K562 (cell line): Measurements from ENCODE around the gene ANKS1A. TPM values are rescaled to one million over a fixed set of nuclear protein-coding genes. Genes with fewer than 3 reads are reported as not detected.

Experiments used
- BMI1 ChIP-seq: fragments of 150-350 bp; IDR thresholded peaks from 2 replicates; pipeline ENCODE4 v1.6.1; 2014; ENCODE audit warnings: low read length
- HDAC8 ChIP-seq: fragments of 450-650 bp; IDR thresholded peaks from 2 replicates; pipeline ENCODE4 v1.6.1; 2016; ENCODE audit warnings: mild to moderate bottlenecking, missing genetic modification characterization, moderate library complexity, missing compliant biosample characterization
- MTA1 ChIP-seq: fragments of 450-650 bp; IDR thresholded peaks from 2 replicates; pipeline ENCODE4 v1.6.1; 2017; ENCODE audit warnings: borderline replicate concordance
- PCBP1 ChIP-seq: fragments of 200-400 bp; formaldehyde crosslinking; IDR thresholded peaks from 2 replicates; pipeline ENCODE4 v1.6.1; 2018; ENCODE audit warnings: mild to moderate bottlenecking, low read depth, low read length; ENCODE audit not compliant: poor library complexity, severe bottlenecking
- RBM17 ChIP-seq: fragments of 200-400 bp; formaldehyde crosslinking; IDR thresholded peaks from 2 replicates; pipeline ENCODE4 v1.6.1; 2017; ENCODE audit warnings: low read depth, mild to moderate bottlenecking, low read length, borderline replicate concordance
- SRSF9 ChIP-seq: fragments of 200-400 bp; formaldehyde crosslinking; IDR thresholded peaks from 2 replicates; pipeline ENCODE4 v1.6.1; 2017; ENCODE audit warnings: low read depth, low read length, borderline replicate concordance
- U2AF1 ChIP-seq: fragments of 200-400 bp; formaldehyde crosslinking; optimal IDR thresholded peaks from 2 replicates; pipeline ENCODE3; 2017; ENCODE audit warnings: mild to moderate bottlenecking, low read depth, low read length, moderate library complexity
- ZNF57 ChIP-seq: fragments of 450-650 bp; formaldehyde crosslinking; IDR thresholded peaks from 2 replicates; pipeline ENCODE4 v1.4.0; 2020; ENCODE audit warnings: mild to moderate bottlenecking, moderate library complexity
- ZNF707 ChIP-seq: fragments of 250-450 bp; sonication (Bioruptor Pico); conservative IDR thresholded peaks from 2 replicates; pipeline ENCODE4 v1.8.0; 2022; ENCODE audit warnings: inconsistent platforms, mild to moderate bottlenecking, moderate library complexity
- polyA plus RNA-seq, 8 experiments: library from polyadenylated mRNA; depleted of rRNA in 4 of 8; stranded (reverse) in 5 of 8; unstranded in 3 of 8; fragments of >200 nt; fragmentation: Nextera tagmentation in 2 of 8; fragmentation: Illumina TruSeq in 1 of 8; extraction: Ambion mirVana in 2 of 8; extraction: Trizol in 1 of 8; gene quantifications; 2 replicates each; pipeline versions ENCODE4 v1.2.1 to v1.2.3, GENCODE V29; 2011 to 2014; ENCODE audit warnings: inconsistent platforms in 1 of 8, missing spikeins in 1 of 8
- total RNA-seq, 7 experiments: library from RNA; depleted of rRNA in 6 of 7; stranded (reverse); fragments of >200 nt in 6 of 7; fragmentation: Illumina TruSeq in 2 of 7; extraction: Trizol in 2 of 7; gene quantifications; 2 replicates each; pipeline versions ENCODE4 v1.2.1 to v1.2.3, GENCODE V29; 2011 to 2021; ENCODE audit warnings: low replicate concordance in 1 of 7
- TF ChIP-seq, protein P1 (sequence below): sonication (generic); formaldehyde crosslinking; IDR thresholded peaks from 2 replicates; pipeline ENCODE4 v1.8.0; 2023; ENCODE audit warnings: mild to moderate bottlenecking, missing genetic modification reagents
- TF ChIP-seq, protein P2 (sequence below): sonication (generic); IDR thresholded peaks from 2 replicates; pipeline ENCODE4 v1.6.1; 2016
- TF ChIP-seq, protein P3 (sequence below): sonication (generic); formaldehyde crosslinking; IDR thresholded peaks from 2 replicates; pipeline ENCODE4 v1.8.1; 2023; ENCODE audit warnings: missing genetic modification reagents, mild to moderate bottlenecking, borderline replicate concordance
- TF ChIP-seq, protein P4 (sequence below): fragments of 450-650 bp; formaldehyde crosslinking; conservative IDR thresholded peaks from 2 replicates; pipeline ENCODE4 v1.4.0; 2022; ENCODE audit warnings: mild to moderate bottlenecking, missing genetic modification characterization

ANKS1A gene
- total and polyA plus RNA-seq, 9 of the 15 experiments (the other 6 are each of a cell fraction or from before 2014, with no cell fraction given) = 1.1 to 13.8 (median 5.3) TPM

DNA sequence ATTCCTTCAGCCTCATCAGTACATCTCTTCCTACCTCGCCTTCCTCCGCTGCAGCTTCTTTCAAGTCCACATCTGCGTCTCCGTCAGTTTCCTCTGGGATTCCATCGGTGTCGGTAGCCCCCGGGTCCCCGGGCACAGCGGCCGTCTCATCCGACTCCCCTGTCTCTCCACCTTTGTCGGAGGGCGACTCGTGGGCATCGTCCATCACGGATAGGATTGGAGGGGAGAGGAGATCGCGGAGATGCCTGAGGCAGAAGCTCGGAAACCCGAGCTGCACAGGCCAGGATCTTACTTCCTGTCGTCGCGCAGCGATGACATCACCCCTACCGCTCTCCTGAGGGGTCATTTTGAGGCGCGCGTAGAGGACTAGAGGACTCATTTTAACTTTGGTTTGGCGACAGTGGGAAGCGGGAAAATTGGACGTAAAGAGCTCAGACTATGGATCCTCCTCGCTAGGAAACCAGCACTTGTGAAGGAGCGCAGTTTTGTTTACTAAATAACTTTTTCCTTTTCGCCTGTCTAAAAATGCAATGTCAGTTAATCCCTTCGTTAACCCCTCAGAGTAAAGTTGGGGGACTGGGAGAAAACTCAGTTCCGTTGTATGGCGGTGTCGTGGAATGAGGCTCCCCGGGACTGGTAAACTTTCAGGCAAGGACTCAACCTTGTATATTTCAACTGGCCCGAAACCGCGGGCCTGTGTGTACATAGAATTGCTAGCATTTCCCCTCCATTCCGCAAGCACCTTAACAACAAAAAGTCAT lies 1.1 kb upstream of the ANKS1A start, which contains the start of gene TAF11 (continued):
- peak; percentile 99 for TF ChIP-seq MTA1
- TF ChIP-seq PCBP1 = no peak
- TF ChIP-seq, protein P1, sequence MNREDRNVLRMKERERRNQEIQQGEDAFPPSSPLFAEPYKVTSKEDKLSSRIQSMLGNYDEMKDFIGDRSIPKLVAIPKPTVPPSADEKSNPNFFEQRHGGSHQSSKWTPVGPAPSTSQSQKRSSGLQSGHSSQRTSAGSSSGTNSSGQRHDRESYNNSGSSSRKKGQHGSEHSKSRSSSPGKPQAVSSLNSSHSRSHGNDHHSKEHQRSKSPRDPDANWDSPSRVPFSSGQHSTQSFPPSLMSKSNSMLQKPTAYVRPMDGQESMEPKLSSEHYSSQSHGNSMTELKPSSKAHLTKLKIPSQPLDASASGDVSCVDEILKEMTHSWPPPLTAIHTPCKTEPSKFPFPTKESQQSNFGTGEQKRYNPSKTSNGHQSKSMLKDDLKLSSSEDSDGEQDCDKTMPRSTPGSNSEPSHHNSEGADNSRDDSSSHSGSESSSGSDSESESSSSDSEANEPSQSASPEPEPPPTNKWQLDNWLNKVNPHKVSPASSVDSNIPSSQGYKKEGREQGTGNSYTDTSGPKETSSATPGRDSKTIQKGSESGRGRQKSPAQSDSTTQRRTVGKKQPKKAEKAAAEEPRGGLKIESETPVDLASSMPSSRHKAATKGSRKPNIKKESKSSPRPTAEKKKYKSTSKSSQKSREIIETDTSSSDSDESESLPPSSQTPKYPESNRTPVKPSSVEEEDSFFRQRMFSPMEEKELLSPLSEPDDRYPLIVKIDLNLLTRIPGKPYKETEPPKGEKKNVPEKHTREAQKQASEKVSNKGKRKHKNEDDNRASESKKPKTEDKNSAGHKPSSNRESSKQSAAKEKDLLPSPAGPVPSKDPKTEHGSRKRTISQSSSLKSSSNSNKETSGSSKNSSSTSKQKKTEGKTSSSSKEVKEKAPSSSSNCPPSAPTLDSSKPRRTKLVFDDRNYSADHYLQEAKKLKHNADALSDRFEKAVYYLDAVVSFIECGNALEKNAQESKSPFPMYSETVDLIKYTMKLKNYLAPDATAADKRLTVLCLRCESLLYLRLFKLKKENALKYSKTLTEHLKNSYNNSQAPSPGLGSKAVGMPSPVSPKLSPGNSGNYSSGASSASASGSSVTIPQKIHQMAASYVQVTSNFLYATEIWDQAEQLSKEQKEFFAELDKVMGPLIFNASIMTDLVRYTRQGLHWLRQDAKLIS (CRISPR knock-in tag) = peak; percentile 69; the same call in 1 of the 2 replicates
- no peak for TF ChIP-seq ZNF57
- no peak for TF ChIP-seq U2AF1
- TF ChIP-seq HDAC8 (tag) = no peak
- TF ChIP-seq ZNF707 (CRISPR knock-in tag) = 0 out of 2 replicates have a peak, but pooled peaks have one; percentile 39
- TF ChIP-seq, protein P2, sequence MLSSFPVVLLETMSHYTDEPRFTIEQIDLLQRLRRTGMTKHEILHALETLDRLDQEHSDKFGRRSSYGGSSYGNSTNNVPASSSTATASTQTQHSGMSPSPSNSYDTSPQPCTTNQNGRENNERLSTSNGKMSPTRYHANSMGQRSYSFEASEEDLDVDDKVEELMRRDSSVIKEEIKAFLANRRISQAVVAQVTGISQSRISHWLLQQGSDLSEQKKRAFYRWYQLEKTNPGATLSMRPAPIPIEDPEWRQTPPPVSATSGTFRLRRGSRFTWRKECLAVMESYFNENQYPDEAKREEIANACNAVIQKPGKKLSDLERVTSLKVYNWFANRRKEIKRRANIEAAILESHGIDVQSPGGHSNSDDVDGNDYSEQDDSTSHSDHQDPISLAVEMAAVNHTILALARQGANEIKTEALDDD = peak; percentile 99
- peak; percentile 7; the same call in 1 of the 2 replicates for TF ChIP-seq BMI1
- no peak for TF ChIP-seq RBM17
- TF ChIP-seq, protein P3, sequence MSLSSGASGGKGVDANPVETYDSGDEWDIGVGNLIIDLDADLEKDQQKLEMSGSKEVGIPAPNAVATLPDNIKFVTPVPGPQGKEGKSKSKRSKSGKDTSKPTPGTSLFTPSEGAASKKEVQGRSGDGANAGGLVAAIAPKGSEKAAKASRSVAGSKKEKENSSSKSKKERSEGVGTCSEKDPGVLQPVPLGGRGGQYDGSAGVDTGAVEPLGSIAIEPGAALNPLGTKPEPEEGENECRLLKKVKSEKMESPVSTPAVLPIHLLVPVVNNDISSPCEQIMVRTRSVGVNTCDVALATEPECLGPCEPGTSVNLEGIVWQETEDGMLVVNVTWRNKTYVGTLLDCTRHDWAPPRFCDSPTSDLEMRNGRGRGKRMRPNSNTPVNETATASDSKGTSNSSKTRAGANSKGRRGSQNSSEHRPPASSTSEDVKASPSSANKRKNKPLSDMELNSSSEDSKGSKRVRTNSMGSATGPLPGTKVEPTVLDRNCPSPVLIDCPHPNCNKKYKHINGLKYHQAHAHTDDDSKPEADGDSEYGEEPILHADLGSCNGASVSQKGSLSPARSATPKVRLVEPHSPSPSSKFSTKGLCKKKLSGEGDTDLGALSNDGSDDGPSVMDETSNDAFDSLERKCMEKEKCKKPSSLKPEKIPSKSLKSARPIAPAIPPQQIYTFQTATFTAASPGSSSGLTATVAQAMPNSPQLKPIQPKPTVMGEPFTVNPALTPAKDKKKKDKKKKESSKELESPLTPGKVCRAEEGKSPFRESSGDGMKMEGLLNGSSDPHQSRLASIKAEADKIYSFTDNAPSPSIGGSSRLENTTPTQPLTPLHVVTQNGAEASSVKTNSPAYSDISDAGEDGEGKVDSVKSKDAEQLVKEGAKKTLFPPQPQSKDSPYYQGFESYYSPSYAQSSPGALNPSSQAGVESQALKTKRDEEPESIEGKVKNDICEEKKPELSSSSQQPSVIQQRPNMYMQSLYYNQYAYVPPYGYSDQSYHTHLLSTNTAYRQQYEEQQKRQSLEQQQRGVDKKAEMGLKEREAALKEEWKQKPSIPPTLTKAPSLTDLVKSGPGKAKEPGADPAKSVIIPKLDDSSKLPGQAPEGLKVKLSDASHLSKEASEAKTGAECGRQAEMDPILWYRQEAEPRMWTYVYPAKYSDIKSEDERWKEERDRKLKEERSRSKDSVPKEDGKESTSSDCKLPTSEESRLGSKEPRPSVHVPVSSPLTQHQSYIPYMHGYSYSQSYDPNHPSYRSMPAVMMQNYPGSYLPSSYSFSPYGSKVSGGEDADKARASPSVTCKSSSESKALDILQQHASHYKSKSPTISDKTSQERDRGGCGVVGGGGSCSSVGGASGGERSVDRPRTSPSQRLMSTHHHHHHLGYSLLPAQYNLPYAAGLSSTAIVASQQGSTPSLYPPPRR (CRISPR knock-in tag) = no peak; the same call in 1 of the 2 replicates
- TF ChIP-seq, protein P4, sequence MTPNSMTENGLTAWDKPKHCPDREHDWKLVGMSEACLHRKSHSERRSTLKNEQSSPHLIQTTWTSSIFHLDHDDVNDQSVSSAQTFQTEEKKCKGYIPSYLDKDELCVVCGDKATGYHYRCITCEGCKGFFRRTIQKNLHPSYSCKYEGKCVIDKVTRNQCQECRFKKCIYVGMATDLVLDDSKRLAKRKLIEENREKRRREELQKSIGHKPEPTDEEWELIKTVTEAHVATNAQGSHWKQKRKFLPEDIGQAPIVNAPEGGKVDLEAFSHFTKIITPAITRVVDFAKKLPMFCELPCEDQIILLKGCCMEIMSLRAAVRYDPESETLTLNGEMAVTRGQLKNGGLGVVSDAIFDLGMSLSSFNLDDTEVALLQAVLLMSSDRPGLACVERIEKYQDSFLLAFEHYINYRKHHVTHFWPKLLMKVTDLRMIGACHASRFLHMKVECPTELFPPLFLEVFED (CRISPR knock-in tag) = 0 out of 2 replicates have a peak, but pooled peaks have one; percentile 66
- no peak for TF ChIP-seq SRSF9
